GM19099 (cell line): ENCODE data around the gene C1GALT1.

Experiments used
- POLR2A ChIP-seq: IDR thresholded peaks from 3 replicates; pipeline ENCODE4 v1.6.1; 2011; ENCODE audit warnings: low read depth; ENCODE audit not compliant: insufficient read length; ENCODE audit errors: extremely low read depth

Gene C1GALT1

DNA sequence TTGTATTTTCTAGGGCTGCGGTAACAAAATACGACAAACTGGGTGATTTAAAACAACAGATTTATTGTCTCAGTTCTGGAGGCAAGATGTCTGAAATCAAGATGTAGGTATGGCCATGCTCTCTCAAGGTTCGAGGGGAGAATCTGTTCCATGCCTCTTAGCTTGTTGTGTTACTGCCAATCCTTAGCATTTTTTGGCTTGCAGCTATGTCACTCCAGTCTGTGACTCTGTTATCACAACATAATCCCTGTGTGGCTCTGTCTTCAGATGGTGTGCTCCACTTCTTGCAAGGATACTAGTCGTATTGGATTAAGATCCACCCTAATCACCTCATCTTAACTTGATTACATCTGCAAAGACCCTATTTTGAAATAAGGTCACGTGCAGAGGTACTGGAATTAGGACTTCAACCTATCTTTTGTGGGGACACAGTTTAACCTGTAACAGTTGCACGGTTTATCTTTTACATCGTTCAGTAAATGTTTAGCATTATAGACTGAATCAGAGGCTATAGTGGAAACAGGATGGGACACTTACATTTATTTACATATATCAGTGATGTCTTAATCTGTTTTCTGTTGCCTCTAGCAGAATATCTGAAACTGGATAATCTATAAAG, 3.1 kb downstream of the C1GALT1 start:
- TF ChIP-seq POLR2A: no peak

GRCh38 chr7:7188091-7188490, 5.7 kb downstream of the C1GALT1 start:
- TF ChIP-seq POLR2A: no peak

GRCh38 chr7:7188742-7189141, 6.4 kb downstream of the C1GALT1 start:
- no peak for TF ChIP-seq POLR2A

DNA sequence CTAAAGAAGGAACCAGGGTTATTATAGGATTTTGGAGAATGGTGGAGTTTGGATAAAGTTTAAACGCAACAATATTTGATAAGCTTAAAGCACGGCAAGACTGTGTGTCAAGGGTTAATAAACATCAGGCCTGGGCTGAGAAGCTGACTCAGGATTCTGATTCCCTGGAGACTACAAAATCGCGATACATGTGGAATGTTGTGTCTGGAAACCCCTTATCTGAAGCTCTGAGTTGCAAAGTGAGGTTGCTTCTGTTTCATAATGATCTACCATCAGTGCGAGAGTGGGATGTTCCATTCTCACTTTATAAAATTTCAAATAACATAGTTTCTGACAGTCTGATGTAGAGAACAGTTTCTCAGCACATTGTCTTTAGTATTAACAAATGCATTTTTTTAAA, 7.8 kb downstream of the C1GALT1 start:
- TF ChIP-seq POLR2A: no peak

DNA sequence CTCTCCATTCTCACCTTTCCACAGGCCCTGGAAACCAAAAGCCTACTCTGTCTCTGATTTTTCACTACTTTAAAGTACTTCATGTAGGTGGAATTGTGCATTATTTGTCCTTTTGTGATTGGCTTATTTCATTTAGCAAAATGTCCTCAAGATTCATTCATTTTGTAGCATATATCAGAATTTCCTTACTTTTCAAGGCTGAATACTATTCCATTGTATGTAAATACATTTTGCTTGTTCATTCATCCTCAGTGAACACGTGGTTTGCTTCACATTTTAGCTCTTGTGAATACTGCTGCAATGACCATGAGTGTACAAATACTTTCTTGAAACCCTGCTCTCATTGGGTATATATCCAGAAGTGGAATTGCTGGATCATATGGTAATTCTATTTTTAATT, 8.8 kb downstream of the C1GALT1 start:
- TF ChIP-seq POLR2A: no peak

DNA sequence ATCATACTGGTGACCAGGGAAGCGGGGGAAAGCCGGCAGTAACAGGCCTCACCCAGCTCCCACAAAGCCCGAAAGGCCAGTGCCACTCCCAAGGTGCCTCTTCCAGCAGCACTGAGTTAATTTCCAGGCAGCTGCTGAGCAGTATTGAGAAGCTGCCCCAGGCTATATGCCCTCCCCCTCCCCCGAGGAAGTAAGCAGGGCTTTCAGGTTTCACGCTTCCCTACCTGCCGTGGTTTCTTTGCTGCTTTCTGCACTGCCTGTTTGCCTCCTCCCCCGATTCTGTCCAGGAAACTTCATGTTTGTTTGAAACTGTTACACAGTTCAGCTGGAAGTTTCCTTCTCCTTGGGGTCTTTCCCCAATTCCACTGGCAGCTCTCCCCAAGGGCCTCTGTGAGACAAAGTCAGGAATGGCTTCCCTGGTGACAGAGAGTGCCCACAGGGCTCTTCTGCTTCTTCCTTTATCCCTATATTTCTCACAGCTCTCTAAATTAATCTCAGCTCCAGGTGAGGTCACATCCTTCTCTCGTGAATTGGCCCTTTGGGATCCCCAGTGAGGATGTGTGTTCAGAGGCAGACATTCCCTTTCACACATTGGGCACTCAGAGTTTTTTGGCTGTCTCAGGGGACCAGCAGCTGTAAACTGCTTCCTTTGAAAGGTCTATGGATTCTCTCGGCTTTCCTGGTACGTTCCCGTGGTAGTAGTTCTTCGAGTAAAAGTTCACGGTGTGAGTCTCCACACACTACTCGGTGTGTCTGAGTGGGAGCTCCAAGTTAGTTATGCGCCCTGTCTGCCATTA, 19.4 kb downstream of the C1GALT1 start:
- TF ChIP-seq POLR2A: no peak

- TF ChIP-seq POLR2A: no peak
Measured at GRCh38 chr7:7202375-7202720, 20.0 kb downstream of the C1GALT1 start.

DNA sequence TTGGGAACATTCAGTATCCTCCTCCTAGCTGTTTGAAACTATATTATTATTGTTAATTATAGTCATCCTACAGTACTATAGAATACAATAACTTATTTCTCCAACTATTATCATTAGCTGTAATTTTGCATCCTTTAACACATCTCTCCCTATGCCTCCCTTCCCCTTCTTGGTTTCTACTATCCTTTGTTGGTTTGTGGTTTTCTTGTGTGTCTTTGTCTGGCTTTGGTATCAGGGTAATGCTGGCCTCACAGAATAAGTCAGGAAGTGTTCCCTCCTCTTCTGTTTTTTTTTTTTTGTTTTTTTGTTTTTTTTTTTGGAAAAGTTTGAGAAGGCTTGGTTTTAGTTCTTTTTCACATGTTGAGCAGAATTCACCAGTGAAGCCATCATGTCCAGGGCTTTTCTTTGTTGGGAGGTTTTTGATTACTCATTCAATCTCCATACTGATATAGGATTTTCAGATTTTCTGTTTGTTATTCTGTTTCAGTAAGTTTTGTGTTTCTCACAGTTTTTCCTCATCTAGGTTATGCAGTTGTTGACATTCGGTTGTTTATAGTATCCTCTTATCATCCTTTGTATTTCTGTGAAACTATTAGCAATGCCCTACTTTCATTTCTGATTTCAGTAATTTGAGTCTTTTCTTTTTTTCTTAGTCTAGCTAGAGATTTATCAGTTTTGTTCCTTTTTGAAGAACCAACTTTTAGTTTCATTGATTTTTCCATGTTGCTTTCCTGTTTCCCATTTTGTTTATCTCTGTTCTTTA, 21.6 kb downstream of the C1GALT1 start:
- TF ChIP-seq POLR2A: no peak

GRCh38 chr7:7207876-7208275, 25.5 kb downstream of the C1GALT1 start:
- no peak for TF ChIP-seq POLR2A

GRCh38 chr7:7208520-7208919, 26.2 kb downstream of the C1GALT1 start:
- no peak for TF ChIP-seq POLR2A

- TF ChIP-seq POLR2A: no peak
Measured at GRCh38 chr7:7209412-7210050, 27.2 kb downstream of the C1GALT1 start.

GRCh38 chr7:7210475-7211237, 28.3 kb downstream of the C1GALT1 start:
- no peak for TF ChIP-seq POLR2A

GRCh38 chr7:7212612-7213011, 30.3 kb downstream of the C1GALT1 start:
- TF ChIP-seq POLR2A: no peak
